Kidney glomerular epithelial cell (primary cell): Measurements from ENCODE around the gene DENND1B.

ENCODE experiments used
- DNase-seq: peaks from one replicate; lab custom pipeline; 2025; lab: John Stamatoyannopoulos, UW

The DENND1B gene

GRCh38 chr1:197683895-197684553 is 91.3 kb downstream of the DENND1B start:
- DNase-seq: no peak

- no peak for DNase-seq
Observed at GRCh38 chr1:197683280-197683679, 92.0 kb downstream of the DENND1B start.

GRCh38 chr1:197680311-197680710 is 95.0 kb downstream of the DENND1B start:
- DNase-seq: no peak

- no peak for DNase-seq
Observed at GRCh38 chr1:197677752-197678295, 97.5 kb downstream of the DENND1B start.

- no peak for DNase-seq
Observed at GRCh38 chr1:197677313-197677712, 98.0 kb downstream of the DENND1B start.

GRCh38 chr1:197675583-197676208 is 99.6 kb downstream of the DENND1B start:
- DNase-seq: no peak

GRCh38 chr1:197674286-197674685 is 101.0 kb downstream of the DENND1B start:
- DNase-seq: no peak

- no peak for DNase-seq
Observed at GRCh38 chr1:197673292-197673691, 102.0 kb downstream of the DENND1B start.

- DNase-seq: no peak
Observed at GRCh38 chr1:197672347-197672746, 102.9 kb downstream of the DENND1B start.

- no peak for DNase-seq
Observed at GRCh38 chr1:197671920-197672319, 103.4 kb downstream of the DENND1B start.

GRCh38 chr1:197671140-197671539 is 104.1 kb downstream of the DENND1B start:
- no peak for DNase-seq

- DNase-seq: no peak
Observed at GRCh38 chr1:197666769-197667285, 108.5 kb downstream of the DENND1B start.

- no peak for DNase-seq
Observed at GRCh38 chr1:197664391-197664790, 110.9 kb downstream of the DENND1B start.

GRCh38 chr1:197663162-197663953 is 111.9 kb downstream of the DENND1B start:
- no peak for DNase-seq

- no peak for DNase-seq
Observed at GRCh38 chr1:197660389-197660788, 114.9 kb downstream of the DENND1B start.

GRCh38 chr1:197659171-197659570 is 116.1 kb downstream of the DENND1B start:
- no peak for DNase-seq

GRCh38 chr1:197649188-197649587 is 126.1 kb downstream of the DENND1B start:
- no peak for DNase-seq

- DNase-seq: no peak
Observed at GRCh38 chr1:197638316-197638715, 137.0 kb downstream of the DENND1B start.

- DNase-seq: no peak
Observed at GRCh38 chr1:197637406-197637805, 137.9 kb downstream of the DENND1B start.

- no peak for DNase-seq
Observed at GRCh38 chr1:197633447-197634078, 141.7 kb downstream of the DENND1B start.

GRCh38 chr1:197632651-197633050 is 142.6 kb downstream of the DENND1B start:
- no peak for DNase-seq

GRCh38 chr1:197632005-197632404 is 143.3 kb downstream of the DENND1B start:
- DNase-seq: no peak
